Mesendoderm (in vitro differentiated cells): ENCODE data around the gene PRR15L.

ENCODE experiments used
- DNase-seq: peaks from one replicate; pipeline ENCODE4 v3.0.0; 2013
- H2AK5ac ChIP-seq: 2 replicates; pipeline ENCODE4 v1.6.1; 2013; ENCODE audit warnings: low read length, inconsistent platforms
- H2BK120ac ChIP-seq: 2 replicates; pipeline ENCODE4 v1.6.1; 2013; ENCODE audit warnings: low read depth, mild to moderate bottlenecking, low read length, moderate library complexity, mixed read lengths
- H2BK15ac ChIP-seq: replicated peaks from 2 replicates; pipeline ENCODE4 v1.6.1; 2013; ENCODE audit warnings: low read depth, mild to moderate bottlenecking, moderate library complexity
- H2BK5ac ChIP-seq: 2 replicates; pipeline ENCODE4 v1.6.1; 2013; ENCODE audit warnings: low read length, inconsistent platforms
- H3K18ac ChIP-seq: 2 replicates; pipeline ENCODE4 v1.6.1; 2013; ENCODE audit warnings: mild to moderate bottlenecking, low read length, mixed read lengths
- H3K23ac ChIP-seq: one replicate; pipeline ENCODE4 v1.6.1; 2013; ENCODE audit warnings: low read length
- H3K27ac ChIP-seq: 2 replicates; pipeline ENCODE4 v1.5.1; 2013; ENCODE audit warnings: low read depth, mild to moderate bottlenecking, inconsistent platforms, low read length, moderate library complexity
- H3K27me3 ChIP-seq: 2 replicates; pipeline ENCODE4 v1.6.1; 2013; ENCODE audit warnings: low read length, control low read depth, mild to moderate bottlenecking, inconsistent platforms; ENCODE audit not compliant: insufficient read depth, poor library complexity
- H3K36me3 ChIP-seq: 2 replicates; pipeline ENCODE4 v1.6.1; 2013; ENCODE audit warnings: low read length, inconsistent platforms; ENCODE audit not compliant: control insufficient read depth, insufficient read depth
- H3K4ac ChIP-seq: one replicate; pipeline ENCODE4 v1.6.1; 2013; ENCODE audit warnings: low read depth, mild to moderate bottlenecking, low read length, moderate library complexity
- H3K4me1 ChIP-seq: 2 replicates; pipeline ENCODE4 v1.6.1; 2013; ENCODE audit warnings: low read depth, low read length, inconsistent platforms; ENCODE audit not compliant: control insufficient read depth
- H3K4me2 ChIP-seq: 2 replicates; pipeline ENCODE4 v1.6.1; 2013; ENCODE audit warnings: low read length
- H3K4me3 ChIP-seq: 2 replicates; pipeline ENCODE4 v1.5.1; 2013; ENCODE audit warnings: mild to moderate bottlenecking, low read length
- H3K56ac ChIP-seq: one replicate; pipeline ENCODE4 v1.6.1; 2013; ENCODE audit warnings: low read length
- H3K79me1 ChIP-seq: 2 replicates; pipeline ENCODE4 v1.6.1; 2013; ENCODE audit warnings: low read length, inconsistent platforms
- H3K79me2 ChIP-seq: 2 replicates; pipeline ENCODE4 v1.6.1; 2013; ENCODE audit warnings: mild to moderate bottlenecking, low read length; ENCODE audit not compliant: control insufficient read depth, insufficient read depth
- H3K9ac ChIP-seq: 2 replicates; pipeline ENCODE4 v1.6.1; 2013; ENCODE audit warnings: low read length, inconsistent platforms
- H4K5ac ChIP-seq: one replicate; pipeline ENCODE4 v1.6.1; 2013; ENCODE audit warnings: low read length
- H4K8ac ChIP-seq: one replicate; pipeline ENCODE4 v1.6.1; 2013; ENCODE audit warnings: low read depth, mild to moderate bottlenecking, control low read depth, low read length, moderate library complexity
- WGBS: extraction: QIAGEN DNeasy Blood & Tissue Kit; methylation state at CpG from one replicate; pipeline ENCODE4 v1.1.7; 2013; ENCODE audit warnings: low lambda C conversion rate, missing lambda C conversion rate; ENCODE audit not compliant: insufficient coverage; ENCODE audit errors: extremely low coverage; 5-methylcytosine and 5-hydroxymethylcytosine counted together

Gene PRR15L

GRCh38 chr17:47980541-47980940 is 22.9 kb upstream of the PRR15L start:
- no peak overlapping the region for H3K23ac ChIP-seq
- peaks cover 12% of the 10 kb centered on the region for H3K36me3 ChIP-seq
- no peak overlapping the region for H4K5ac ChIP-seq
- no peak overlapping the region for H3K27ac ChIP-seq
- H3K4me3 ChIP-seq = no peak overlapping the region
- no peak overlapping the region for H2BK15ac ChIP-seq
- no peaks in the 10 kb centered on the region for H3K4me1 ChIP-seq
- no peak overlapping the region for H3K4ac ChIP-seq
- no peak overlapping the region for H3K56ac ChIP-seq
- H3K9ac ChIP-seq = no peak overlapping the region
- no peak overlapping the region for H3K18ac ChIP-seq
- H3K79me2 ChIP-seq = no peaks in the 10 kb centered on the region
- H2AK5ac ChIP-seq = no peak overlapping the region
- no peak overlapping the region for H2BK5ac ChIP-seq
- no peak for DNase-seq
- H3K4me2 ChIP-seq = no peak overlapping the region
- no peak overlapping the region for H4K8ac ChIP-seq
- H3K79me1 ChIP-seq = no peaks in the 10 kb centered on the region
- no peaks in the 10 kb centered on the region for H3K27me3 ChIP-seq
- H2BK120ac ChIP-seq = no peak overlapping the region

GRCh38 chr17:47978324-47978723 is 20.6 kb upstream of the PRR15L start:
- H2BK5ac ChIP-seq = no peak overlapping the region
- H3K4ac ChIP-seq = no peak overlapping the region
- no peak overlapping the region for H2BK120ac ChIP-seq
- H4K8ac ChIP-seq = no peak overlapping the region
- H3K79me2 ChIP-seq = no peaks in the 10 kb centered on the region
- H3K4me1 ChIP-seq = no peaks in the 10 kb centered on the region
- no peak overlapping the region for H3K27ac ChIP-seq
- H3K4me2 ChIP-seq = no peak overlapping the region
- no peak overlapping the region for H3K18ac ChIP-seq
- no peak overlapping the region for H3K23ac ChIP-seq
- no peak overlapping the region for H3K4me3 ChIP-seq
- DNase-seq = peak; percentile 77
- no peaks in the 10 kb centered on the region for H3K79me1 ChIP-seq
- no peak overlapping the region for H4K5ac ChIP-seq
- H3K9ac ChIP-seq = no peak overlapping the region
- no peaks in the 10 kb centered on the region for H3K27me3 ChIP-seq
- no peak overlapping the region for H2AK5ac ChIP-seq
- no peak overlapping the region for H3K56ac ChIP-seq
- H2BK15ac ChIP-seq = no peak overlapping the region
- WGBS = no CpG with 5 or more reads among the region's 7 CpGs
- peaks cover 12% of the 10 kb centered on the region for H3K36me3 ChIP-seq

GRCh38 chr17:47975823-47976205 is 18.1 kb upstream of the PRR15L start:
- Histone ChIP-seq H3K27ac (no peak overlapping the region), H3K18ac (no peak overlapping the region), H3K9ac (no peak overlapping the region), H3K4me1 (no peaks in the 10 kb centered on the region), H3K4ac (no peak overlapping the region), H3K23ac (no peak overlapping the region), H3K27me3 (no peaks in the 10 kb centered on the region), H3K4me3 (no peak overlapping the region), H2BK5ac (no peak overlapping the region), H3K56ac (no peak overlapping the region), H3K79me2 (no peaks in the 10 kb centered on the region), H3K36me3 (peaks cover 8% of the 10 kb centered on the region), H2AK5ac (no peak overlapping the region), H2BK15ac (no peak overlapping the region), H3K79me1 (peaks cover 2% of the 10 kb centered on the region), H4K5ac (no peak overlapping the region), H4K8ac (no peak overlapping the region), H2BK120ac (no peak overlapping the region), H3K4me2 (no peak overlapping the region)
- DNase-seq = no peak
- WGBS = no CpG with 5 or more reads among the region's 10 CpGs

- H3K9ac ChIP-seq = no peak overlapping the region
- H2BK15ac ChIP-seq = no peak overlapping the region
- H3K56ac ChIP-seq = no peak overlapping the region
- no peak overlapping the region for H2BK5ac ChIP-seq
- H3K4me1 ChIP-seq = no peaks in the 10 kb centered on the region
- H3K18ac ChIP-seq = no peak overlapping the region
- H2BK120ac ChIP-seq = no peak overlapping the region
- H3K36me3 ChIP-seq = peaks cover 5% of the 10 kb centered on the region
- H3K27ac ChIP-seq = no peak overlapping the region
- H4K5ac ChIP-seq = no peak overlapping the region
- no peak overlapping the region for H3K4ac ChIP-seq
- no peaks in the 10 kb centered on the region for H3K27me3 ChIP-seq
- H3K4me3 ChIP-seq = no peak overlapping the region
- no peak overlapping the region for H2AK5ac ChIP-seq
- H3K79me2 ChIP-seq = no peaks in the 10 kb centered on the region
- DNase-seq = no peak
- H4K8ac ChIP-seq = no peak overlapping the region
- H3K79me1 ChIP-seq = peaks cover 2% of the 10 kb centered on the region
- H3K23ac ChIP-seq = no peak overlapping the region
- no CpG with 5 or more reads among the region's 15 CpGs for WGBS
- no peak overlapping the region for H3K4me2 ChIP-seq
Measured at GRCh38 chr17:47975189-47975822, 17.6 kb upstream of the PRR15L start.

GRCh38 chr17:47973541-47973940 is 15.9 kb upstream of the PRR15L start:
- no peak overlapping the region for H3K56ac ChIP-seq
- no peak overlapping the region for H2BK15ac ChIP-seq
- H3K4me2 ChIP-seq = no peak overlapping the region
- H2AK5ac ChIP-seq = no peak overlapping the region
- peaks cover 2% of the 10 kb centered on the region for H3K79me1 ChIP-seq
- no peak overlapping the region for H4K5ac ChIP-seq
- H3K36me3 ChIP-seq = peaks cover 4% of the 10 kb centered on the region
- H3K9ac ChIP-seq = no peak overlapping the region
- no peaks in the 10 kb centered on the region for H3K4me1 ChIP-seq
- H3K4ac ChIP-seq = no peak overlapping the region
- no peak overlapping the region for H3K27ac ChIP-seq
- no peak overlapping the region for H2BK120ac ChIP-seq
- no peak overlapping the region for H3K18ac ChIP-seq
- no peak overlapping the region for H3K23ac ChIP-seq
- no peaks in the 10 kb centered on the region for H3K27me3 ChIP-seq
- no CpG with 5 or more reads among the region's 8 CpGs for WGBS
- H2BK5ac ChIP-seq = no peak overlapping the region
- no peaks in the 10 kb centered on the region for H3K79me2 ChIP-seq
- no peak overlapping the region for H3K4me3 ChIP-seq
- no peak overlapping the region for H4K8ac ChIP-seq
- no peak for DNase-seq
